HAP-1 (cell line): ENCODE results near the gene GALNTL6.

Experiments used
- DNase-seq, 2 experiments: peaks; one replicate each; pipeline ENCODE4 v3.0.0-alpha.2; 2016 to 2020; ENCODE audit warnings: low spot score in 2 of 2
- H3K27me3 ChIP-seq: fragments of 250-450 bp; sonication (Bioruptor Pico); 2 replicates; pipeline ENCODE4 v1.5.1; 2020; ENCODE audit warnings: low read depth, mild to moderate bottlenecking, moderate library complexity
- H3K36me3 ChIP-seq: fragments of 250-450 bp; sonication (Bioruptor Pico); replicated peaks from 2 replicates; pipeline ENCODE4 v1.5.1; 2020; ENCODE audit warnings: mild to moderate bottlenecking
- H3K4me1 ChIP-seq: fragments of 250-450 bp; sonication (Bioruptor Pico); 2 replicates; pipeline ENCODE4 v1.5.1; 2020; ENCODE audit warnings: mild to moderate bottlenecking
- H3K4me3 ChIP-seq: fragments of 250-450 bp; sonication (Bioruptor Pico); 2 replicates; pipeline ENCODE4 v1.5.1; 2020; ENCODE audit warnings: mild to moderate bottlenecking, moderate library complexity
- H3K9me3 ChIP-seq: fragments of 250-450 bp; sonication (Bioruptor Pico); 2 replicates; pipeline ENCODE4 v1.5.1; 2020; ENCODE audit warnings: mild to moderate bottlenecking, moderate library complexity
- in situ Hi-C: fragments of 300-500 bp; cut with MboI; formaldehyde crosslinking; loops from 3 replicates; pipeline ENCODE4 v1.14.3; 2020; ENCODE audit warnings: low sequenced_read_pairs, inconsistent platforms, mixed read lengths

The GALNTL6 gene

GRCh38 chr4:171924746-171925376, 111.7 kb downstream of the GALNTL6 start:
- Histone ChIP-seq H3K27me3 (no peaks in the 10 kb centered on the region), H3K4me1 (no peaks in the 10 kb centered on the region), H3K36me3 (no peaks in the 10 kb centered on the region), H3K9me3 (no peaks in the 10 kb centered on the region), H3K4me3 (no peak overlapping the region)
- in situ Hi-C loops = no loop called here
- DNase-seq = no peak

GRCh38 chr4:171928336-171928735, 115.1 kb downstream of the GALNTL6 start:
- H3K4me3 ChIP-seq = no peak overlapping the region
- in situ Hi-C loops = no loop called here
- H3K4me1 ChIP-seq = no peaks in the 10 kb centered on the region
- no peaks in the 10 kb centered on the region for H3K36me3 ChIP-seq
- H3K9me3 ChIP-seq = no peaks in the 10 kb centered on the region
- no peak for DNase-seq
- H3K27me3 ChIP-seq = no peaks in the 10 kb centered on the region

- H3K4me1 ChIP-seq = no peaks in the 10 kb centered on the region
- no peak overlapping the region for H3K4me3 ChIP-seq
- in situ Hi-C loops = no loop called here
- no peak for DNase-seq
- H3K36me3 ChIP-seq = no peaks in the 10 kb centered on the region
- no peaks in the 10 kb centered on the region for H3K9me3 ChIP-seq
- no peaks in the 10 kb centered on the region for H3K27me3 ChIP-seq
Observed at GRCh38 chr4:171929477-171929876, 116.3 kb downstream of the GALNTL6 start.

GRCh38 chr4:171929907-171930306, 116.7 kb downstream of the GALNTL6 start:
- in situ Hi-C loops = no loop called here
- H3K4me3 ChIP-seq = no peak overlapping the region
- H3K9me3 ChIP-seq = no peaks in the 10 kb centered on the region
- no peaks in the 10 kb centered on the region for H3K4me1 ChIP-seq
- H3K36me3 ChIP-seq = no peaks in the 10 kb centered on the region
- DNase-seq = no peak
- no peaks in the 10 kb centered on the region for H3K27me3 ChIP-seq

- no peaks in the 10 kb centered on the region for H3K9me3 ChIP-seq
- in situ Hi-C loops = no loop called here
- no peaks in the 10 kb centered on the region for H3K4me1 ChIP-seq
- H3K4me3 ChIP-seq = no peak overlapping the region
- no peak for DNase-seq
- H3K27me3 ChIP-seq = no peaks in the 10 kb centered on the region
- no peaks in the 10 kb centered on the region for H3K36me3 ChIP-seq
Observed at GRCh38 chr4:171932238-171932637, 119.0 kb downstream of the GALNTL6 start.

GRCh38 chr4:171940656-171941055, 127.5 kb downstream of the GALNTL6 start:
- Histone ChIP-seq H3K4me1 (no peaks in the 10 kb centered on the region), H3K27me3 (no peaks in the 10 kb centered on the region), H3K36me3 (no peaks in the 10 kb centered on the region), H3K4me3 (no peak overlapping the region), H3K9me3 (no peaks in the 10 kb centered on the region)
- in situ Hi-C loops = no loop called here
- no peak for DNase-seq

DNA sequence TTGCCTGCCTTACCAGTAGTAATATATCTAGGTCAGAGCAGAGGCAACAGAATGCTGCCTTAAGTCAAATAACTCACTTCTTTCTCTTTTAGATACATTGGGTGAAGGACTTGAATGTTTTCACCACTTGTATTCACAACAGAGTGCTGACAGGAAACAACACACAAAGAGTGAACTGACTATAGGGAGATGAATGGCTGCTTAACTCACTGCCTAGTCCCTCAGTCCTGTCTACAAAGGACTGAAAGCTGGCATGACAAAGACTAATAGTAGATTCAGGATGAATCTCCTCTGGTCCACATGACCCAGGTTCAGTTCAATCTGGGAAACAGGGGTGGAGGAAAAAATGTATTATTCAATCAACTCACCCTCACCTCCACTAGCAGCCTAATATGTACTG, 134.2 kb downstream of the GALNTL6 start:
- no peak for DNase-seq
- H3K27me3 ChIP-seq = no peaks in the 10 kb centered on the region
- no peak overlapping the region for H3K4me3 ChIP-seq
- no peaks in the 10 kb centered on the region for H3K36me3 ChIP-seq
- in situ Hi-C loops = no loop called here
- no peaks in the 10 kb centered on the region for H3K9me3 ChIP-seq
- H3K4me1 ChIP-seq = no peaks in the 10 kb centered on the region

DNA sequence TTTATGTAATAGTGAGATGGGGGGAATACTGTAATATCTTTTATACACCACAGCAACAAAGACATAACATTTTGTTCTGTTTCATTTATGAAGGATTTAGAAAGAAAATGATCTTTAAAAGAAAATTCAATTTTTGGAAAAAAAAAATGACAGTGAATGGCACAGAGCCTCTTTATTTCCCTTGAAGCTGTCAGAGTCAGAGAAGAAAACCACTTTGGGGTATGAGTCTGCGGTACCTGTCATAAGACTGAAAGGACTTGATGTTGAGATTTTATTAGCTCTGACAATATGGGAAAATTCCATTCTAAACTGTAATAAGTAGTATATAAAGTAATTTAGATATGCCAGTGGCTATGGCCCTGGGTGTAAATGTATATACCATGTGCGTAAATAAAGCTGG, 134.8 kb downstream of the GALNTL6 start:
- in situ Hi-C loops = no loop called here
- Histone ChIP-seq H3K36me3 (no peaks in the 10 kb centered on the region), H3K9me3 (no peaks in the 10 kb centered on the region), H3K4me3 (no peak overlapping the region), H3K4me1 (no peaks in the 10 kb centered on the region), H3K27me3 (no peaks in the 10 kb centered on the region)
- no peak for DNase-seq

DNA sequence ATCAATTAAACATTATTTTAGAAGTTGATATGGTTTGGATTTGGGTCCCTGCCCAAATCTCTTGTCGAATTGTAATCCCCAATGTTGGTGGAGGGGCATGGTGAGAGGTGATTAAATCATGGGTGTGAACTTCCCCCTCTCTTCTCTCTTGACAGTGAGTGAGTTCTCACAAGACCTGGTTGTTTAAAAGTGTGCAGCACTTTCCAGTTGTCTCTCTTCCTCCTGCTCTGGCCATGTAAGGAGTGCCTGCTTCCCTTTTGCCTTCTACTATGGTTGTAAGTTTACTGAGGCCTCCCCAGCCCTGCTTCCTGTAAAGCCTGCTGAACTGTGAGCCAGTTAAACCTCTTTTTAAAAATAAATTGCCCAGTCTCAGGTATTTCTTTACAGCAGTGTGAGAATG, 141.4 kb downstream of the GALNTL6 start:
- in situ Hi-C loops = no loop called here
- H3K27me3 ChIP-seq = no peaks in the 10 kb centered on the region
- H3K36me3 ChIP-seq = no peaks in the 10 kb centered on the region
- no peak for DNase-seq
- H3K4me1 ChIP-seq = no peaks in the 10 kb centered on the region
- H3K4me3 ChIP-seq = no peak overlapping the region
- no peaks in the 10 kb centered on the region for H3K9me3 ChIP-seq

DNA sequence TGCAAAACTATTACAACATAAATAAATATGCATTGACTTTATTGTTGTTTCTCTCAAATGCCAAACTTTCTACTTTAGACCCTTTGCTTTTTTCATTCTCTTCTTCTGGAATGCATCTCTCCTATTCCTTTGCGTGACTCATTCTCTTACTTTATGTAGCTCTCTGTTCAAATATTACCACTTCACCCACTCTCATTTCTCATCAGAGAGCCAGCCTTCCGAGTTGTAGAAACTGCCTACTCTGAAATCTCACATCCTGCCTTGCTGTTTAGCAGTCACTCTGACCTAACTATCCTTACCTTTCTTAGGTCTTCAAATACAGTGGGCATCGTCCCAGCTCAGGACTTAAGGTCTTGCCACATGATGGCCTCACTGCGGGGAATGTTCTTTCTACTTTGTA, 143.5 kb downstream of the GALNTL6 start:
- Histone ChIP-seq H3K4me1 (no peaks in the 10 kb centered on the region), H3K9me3 (no peaks in the 10 kb centered on the region), H3K27me3 (no peaks in the 10 kb centered on the region), H3K4me3 (no peak overlapping the region), H3K36me3 (no peaks in the 10 kb centered on the region)
- in situ Hi-C loops = no loop called here
- DNase-seq = no peak

DNA sequence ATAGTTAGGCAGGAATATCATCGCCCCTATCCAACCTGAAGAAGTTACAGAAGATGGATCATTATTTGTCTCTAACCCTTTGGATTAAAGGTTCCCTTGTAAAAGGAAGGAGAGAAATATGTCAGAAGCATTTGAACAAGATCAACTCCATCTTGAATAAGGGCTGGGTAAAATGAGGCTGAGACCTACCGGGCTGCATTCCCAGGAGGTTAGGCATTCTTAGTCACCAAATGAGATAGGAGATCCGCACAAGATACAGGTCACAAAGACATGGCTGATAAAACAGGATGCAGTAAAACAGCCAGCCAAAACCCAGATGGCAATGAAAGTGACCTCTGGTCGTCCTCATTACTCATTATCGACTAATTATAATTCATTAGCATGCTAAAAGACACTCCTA, 148.9 kb downstream of the GALNTL6 start:
- Histone ChIP-seq H3K36me3 (no peaks in the 10 kb centered on the region), H3K4me1 (no peaks in the 10 kb centered on the region), H3K9me3 (no peaks in the 10 kb centered on the region), H3K27me3 (no peaks in the 10 kb centered on the region), H3K4me3 (no peak overlapping the region)
- in situ Hi-C loops = no loop called here
- no peak for DNase-seq

DNA sequence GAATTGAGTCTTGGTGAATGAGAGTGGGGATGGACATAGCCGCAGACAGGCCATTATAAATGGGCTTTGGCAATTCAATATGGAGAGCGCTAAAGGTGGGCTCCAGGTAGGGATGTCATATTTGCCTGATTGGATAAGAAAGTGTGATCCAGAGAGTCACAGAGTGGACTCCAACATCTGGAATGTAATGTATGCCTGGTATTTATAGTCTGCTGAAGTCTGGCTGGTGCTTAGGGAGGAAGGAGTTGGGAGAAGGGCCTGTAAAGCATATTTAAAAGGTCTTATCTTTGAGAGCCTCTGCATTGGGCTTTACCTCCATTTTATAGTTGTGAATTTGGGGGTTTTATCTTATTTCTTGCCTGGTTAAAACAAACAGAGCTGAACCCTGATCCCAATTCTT, 153.2 kb downstream of the GALNTL6 start:
- no peaks in the 10 kb centered on the region for H3K9me3 ChIP-seq
- no peak for DNase-seq
- no peak overlapping the region for H3K4me3 ChIP-seq
- H3K4me1 ChIP-seq = no peaks in the 10 kb centered on the region
- in situ Hi-C loops = no loop called here
- H3K27me3 ChIP-seq = no peaks in the 10 kb centered on the region
- no peaks in the 10 kb centered on the region for H3K36me3 ChIP-seq

GRCh38 chr4:171978216-171978615, 165.0 kb downstream of the GALNTL6 start:
- Histone ChIP-seq H3K9me3 (no peaks in the 10 kb centered on the region), H3K36me3 (no peaks in the 10 kb centered on the region), H3K4me3 (no peak overlapping the region), H3K4me1 (no peaks in the 10 kb centered on the region), H3K27me3 (no peaks in the 10 kb centered on the region)
- DNase-seq = no peak
- in situ Hi-C loops = no loop called here

DNA sequence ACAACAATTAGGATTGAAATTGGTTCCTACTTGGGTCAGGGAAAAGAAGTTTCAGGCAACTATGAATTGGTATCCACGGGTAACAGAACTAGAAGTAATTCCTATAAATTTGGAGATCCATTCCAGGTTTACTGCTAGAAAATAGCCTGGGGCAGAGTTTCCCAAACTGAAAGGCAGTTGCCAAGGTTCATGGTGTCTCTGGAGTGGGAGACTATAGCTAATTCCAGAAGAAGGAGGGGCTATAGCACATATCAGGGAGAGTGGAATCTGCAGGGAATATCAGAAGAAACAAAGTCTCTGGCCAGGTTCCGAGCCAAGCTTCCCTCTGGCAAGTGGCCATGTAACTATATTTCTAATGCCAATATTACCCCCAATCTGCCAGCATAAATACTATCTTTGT, 166.3 kb downstream of the GALNTL6 start:
- Histone ChIP-seq H3K4me3 (no peak overlapping the region), H3K36me3 (no peaks in the 10 kb centered on the region), H3K27me3 (no peaks in the 10 kb centered on the region), H3K9me3 (no peaks in the 10 kb centered on the region), H3K4me1 (no peaks in the 10 kb centered on the region)
- peak in 1 of 2 experiments; percentile 8 for DNase-seq
- in situ Hi-C loops = no loop called here

DNA sequence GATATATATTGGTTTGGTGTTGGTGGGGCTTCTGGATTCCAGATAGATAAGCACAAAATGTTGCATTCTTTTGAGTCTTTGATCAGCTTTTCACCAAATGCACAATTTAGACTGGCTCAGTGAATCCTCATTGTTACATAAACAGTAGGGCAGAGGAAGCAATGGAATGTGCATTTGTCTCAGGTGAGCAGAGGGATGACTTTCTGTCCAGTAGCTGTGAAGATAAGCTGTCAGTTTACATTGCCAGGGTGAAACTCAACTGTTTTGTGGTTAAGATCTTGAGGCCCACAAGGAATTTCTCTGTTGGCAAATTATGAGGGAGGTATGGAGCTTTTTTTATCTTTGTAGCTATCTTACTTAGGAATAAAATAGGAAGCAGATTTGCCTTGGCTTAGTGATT, 168.0 kb downstream of the GALNTL6 start:
- no peaks in the 10 kb centered on the region for H3K9me3 ChIP-seq
- no peaks in the 10 kb centered on the region for H3K36me3 ChIP-seq
- no peaks in the 10 kb centered on the region for H3K4me1 ChIP-seq
- in situ Hi-C loops = no loop called here
- DNase-seq = no peak
- H3K27me3 ChIP-seq = no peaks in the 10 kb centered on the region
- H3K4me3 ChIP-seq = no peak overlapping the region
